ENCODE data around the gene CHST8. TPM values are rescaled to one million over a fixed set of nuclear protein-coding genes. Genes with fewer than 3 reads are reported as not detected.

The CHST8 gene
- total RNA-seq, 1 experiment from 2014 or later, result not detected

DNA sequence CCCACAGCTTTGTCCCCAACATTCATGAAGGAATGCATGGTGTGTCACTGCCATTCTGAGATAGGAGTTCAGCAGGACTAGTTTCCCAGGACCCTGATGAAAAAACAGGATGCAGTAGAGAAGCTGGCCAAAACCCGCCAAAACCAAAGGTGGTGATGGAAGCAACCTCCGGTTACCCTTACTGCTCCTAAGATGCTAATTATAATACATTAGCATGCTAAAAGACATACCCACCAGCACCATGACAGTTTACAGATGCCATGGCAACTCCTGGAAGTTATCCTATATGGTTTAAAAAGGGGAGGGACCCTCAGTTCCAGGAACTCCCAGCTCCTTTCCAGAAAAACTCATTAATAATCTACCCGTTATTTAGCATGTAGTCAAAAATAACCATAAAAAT, 115.0 kb downstream of the CHST8 start:
- DNase-seq (ENCODE audit: low spot score), result no peak

- no peak for DNase-seq (ENCODE audit: low spot score)
Observed at GRCh38 chr19:33737681-33738371, 116.1 kb downstream of the CHST8 start.

- DNase-seq (ENCODE audit: low spot score), result peak; percentile 55
Observed at GRCh38 chr19:33740811-33741396, 119.2 kb downstream of the CHST8 start.

- DNase-seq (ENCODE audit: low spot score), result no peak
Observed at GRCh38 chr19:33745297-33745696, 123.5 kb downstream of the CHST8 start.

DNA sequence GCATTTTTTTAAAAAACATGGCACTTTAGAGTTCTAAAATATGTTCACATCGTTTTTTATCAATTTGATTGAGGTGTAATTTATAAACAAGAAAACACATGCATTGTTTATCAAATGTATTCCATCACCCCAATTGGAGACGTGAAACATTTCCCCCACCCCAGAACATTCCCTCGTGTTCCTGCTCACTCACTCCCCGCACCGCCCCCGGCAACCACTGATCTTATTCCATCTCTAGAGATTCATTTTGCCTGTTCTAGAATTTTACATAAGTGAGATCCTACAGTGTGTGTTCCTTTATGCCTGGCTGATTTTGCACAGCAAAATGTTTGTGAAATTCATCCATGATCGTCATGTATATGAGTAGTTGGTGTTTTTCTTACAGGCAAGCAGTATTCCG, 124.4 kb downstream of the CHST8 start:
- DNase-seq (ENCODE audit: low spot score), result no peak

- DNase-seq (ENCODE audit: low spot score), result no peak
Observed at GRCh38 chr19:33747273-33747672, 125.5 kb downstream of the CHST8 start.

DNA sequence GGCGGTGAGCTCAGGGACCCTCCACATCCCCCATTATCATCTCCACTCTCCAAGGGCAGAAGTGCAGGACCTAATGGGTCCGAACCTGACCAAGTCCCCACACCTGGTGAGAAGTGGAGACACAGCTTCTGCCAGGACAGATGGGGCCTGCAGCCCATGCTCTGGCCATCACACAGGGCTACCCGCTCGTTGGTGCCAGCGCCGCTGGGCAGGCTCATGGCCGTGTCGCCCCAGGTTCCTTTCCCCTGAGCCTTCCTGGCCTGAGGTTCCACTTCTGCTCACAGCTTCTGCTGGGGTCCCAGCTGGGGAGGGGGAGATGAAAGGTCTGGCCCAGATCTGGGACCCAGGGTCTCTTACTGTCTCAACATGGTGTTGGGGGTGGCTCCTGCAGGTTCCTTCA, 126.5 kb downstream of the CHST8 start:
- DNase-seq (ENCODE audit: low spot score), result no peak

DNA sequence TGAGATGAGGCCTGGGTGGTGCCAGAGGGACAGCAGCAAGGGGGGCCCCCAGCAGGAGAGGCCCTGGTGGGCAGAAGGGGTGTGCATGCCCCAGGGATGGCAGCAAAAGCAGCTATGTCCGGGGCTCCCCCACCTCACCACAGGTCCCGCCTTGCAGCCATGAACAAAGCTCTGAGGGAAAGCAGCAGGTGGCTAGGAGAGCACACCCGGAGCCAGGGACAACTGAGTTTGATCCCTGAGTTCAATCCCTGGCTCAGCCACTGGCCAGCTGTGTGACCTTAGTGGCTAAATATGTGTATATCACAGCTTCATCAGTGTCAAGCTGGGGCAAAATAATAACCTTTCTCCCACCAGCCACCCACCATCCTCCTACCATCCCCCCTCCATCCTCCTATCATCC, 127.3 kb downstream of the CHST8 start:
- no peak for DNase-seq (ENCODE audit: low spot score)

- no peak for DNase-seq (ENCODE audit: low spot score)
Observed at GRCh38 chr19:33749619-33750175, 127.9 kb downstream of the CHST8 start.

DNA sequence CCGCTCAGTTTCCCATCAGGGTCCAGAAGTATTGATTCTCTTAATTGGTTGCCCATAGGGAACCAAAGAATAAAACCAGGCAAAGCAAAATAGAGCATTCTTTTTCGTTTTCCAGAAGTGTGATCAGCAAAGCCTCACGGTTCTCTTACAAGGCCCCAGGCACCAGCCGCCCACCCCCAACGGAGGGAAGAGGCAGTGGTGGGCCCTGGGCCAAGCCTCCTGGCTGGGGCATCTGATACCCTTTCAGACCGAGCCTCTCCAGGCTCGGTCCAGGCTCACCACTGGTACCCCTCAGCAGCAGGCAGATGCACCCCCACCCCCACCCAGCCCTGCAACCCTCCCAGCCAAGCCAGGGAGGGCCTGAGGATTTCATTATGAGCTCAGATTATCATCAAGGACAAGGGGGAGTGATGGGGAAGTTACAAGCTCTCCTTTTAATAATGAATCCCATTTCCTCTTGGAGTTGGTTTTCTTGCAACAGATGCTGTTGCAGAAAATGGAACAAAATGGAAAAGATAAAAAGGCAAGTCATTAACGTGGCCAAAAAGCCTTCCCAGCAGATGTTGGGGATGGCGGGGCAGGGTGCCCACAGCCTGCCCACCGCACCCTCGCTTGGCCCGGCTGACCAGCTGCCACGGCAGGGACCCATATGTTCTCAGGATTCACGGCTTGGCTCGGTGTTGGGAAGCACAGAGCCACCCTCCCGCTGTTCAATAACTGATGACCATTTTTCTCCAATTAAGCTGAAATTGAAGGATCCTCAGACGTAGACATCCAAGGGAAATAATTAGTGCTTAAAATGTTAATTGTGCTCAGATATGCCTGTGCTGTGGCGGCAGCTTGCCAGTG, 129.1 kb downstream of the CHST8 start:
- no peak for DNase-seq (ENCODE audit: low spot score)

GRCh38 chr19:33751436-33751770, 129.7 kb downstream of the CHST8 start:
- no peak for DNase-seq (ENCODE audit: low spot score)

- DNase-seq (ENCODE audit: low spot score), result no peak
Observed at GRCh38 chr19:33752018-33752800, 130.5 kb downstream of the CHST8 start.

- no peak for DNase-seq (ENCODE audit: low spot score)
Observed at GRCh38 chr19:33752945-33753344, 131.2 kb downstream of the CHST8 start.

GRCh38 chr19:33754361-33754760, 132.6 kb downstream of the CHST8 start:
- DNase-seq (ENCODE audit: low spot score), result no peak

- DNase-seq (ENCODE audit: low spot score), result peak; percentile 17
Observed at GRCh38 chr19:33755099-33756035, 133.6 kb downstream of the CHST8 start.

DNA sequence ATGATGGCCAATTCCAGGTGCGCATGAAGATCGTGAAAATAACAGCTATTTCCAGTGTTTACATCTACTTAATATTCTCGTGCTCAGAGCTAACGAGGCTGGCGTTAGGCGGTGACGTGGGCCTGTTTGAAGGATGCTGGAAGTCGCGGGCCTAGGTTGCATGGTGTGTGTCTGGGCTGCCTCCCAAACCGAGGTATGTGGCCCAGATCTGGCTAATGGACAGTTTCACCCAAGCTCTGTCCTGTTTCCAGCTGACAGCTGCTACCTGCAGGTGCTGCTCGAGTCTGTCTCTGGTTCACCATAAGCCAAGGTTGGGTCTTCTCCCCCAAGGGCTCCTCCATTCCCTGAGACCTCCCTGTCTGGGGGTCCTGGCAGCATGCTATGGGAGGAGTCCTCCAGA, 134.4 kb downstream of the CHST8 start:
- DNase-seq (ENCODE audit: low spot score), result no peak

- DNase-seq (ENCODE audit: low spot score), result peak; percentile 70
Observed at GRCh38 chr19:33758541-33759013, 136.8 kb downstream of the CHST8 start.

DNA sequence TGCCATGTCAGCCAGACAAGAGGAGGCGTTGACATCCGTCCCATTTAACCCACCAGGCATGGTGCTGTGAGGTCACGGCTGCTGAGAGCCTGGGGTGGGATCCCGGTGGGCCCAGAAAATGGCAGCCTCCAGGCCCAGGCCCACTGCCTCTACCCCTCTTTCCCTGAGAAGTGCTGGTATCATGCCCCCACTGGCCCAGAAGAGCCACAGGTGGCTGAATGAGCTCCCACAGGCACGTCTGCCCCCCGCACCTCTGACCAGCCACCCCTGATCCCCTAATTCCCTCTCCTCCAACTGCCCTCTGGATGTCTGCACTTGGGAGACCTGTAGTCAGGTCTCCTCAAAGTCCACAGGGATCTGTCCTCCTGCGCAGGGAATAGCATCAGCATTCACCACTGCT, 137.6 kb downstream of the CHST8 start:
- no peak for DNase-seq (ENCODE audit: low spot score)

GRCh38 chr19:33763633-33764371, 142.0 kb downstream of the CHST8 start:
- no peak for DNase-seq (ENCODE audit: low spot score)

DNA sequence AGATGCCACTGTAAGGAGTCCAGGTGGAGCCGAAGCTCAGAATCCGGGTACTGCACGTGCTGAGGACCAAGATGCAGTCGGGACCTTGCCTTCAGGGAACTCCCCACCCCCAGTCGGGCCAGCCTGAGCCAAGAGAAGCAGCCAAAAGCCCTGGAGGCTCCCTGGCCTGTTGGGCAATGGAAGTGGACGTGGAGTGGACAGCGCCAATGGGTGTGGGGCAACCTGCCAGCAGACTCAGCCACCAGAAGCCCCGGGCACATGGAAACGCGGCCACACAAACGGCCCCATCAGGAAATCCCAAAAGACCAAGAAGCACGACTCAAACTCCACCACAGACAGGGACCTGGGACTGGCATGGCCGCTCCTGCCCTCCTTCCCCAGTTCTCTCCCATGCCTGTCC, 144.9 kb downstream of the CHST8 start:
- DNase-seq (ENCODE audit: low spot score), result no peak
